Measurements from ENCODE around the gene FRMD6. TPM values are rescaled to one million over a fixed set of nuclear protein-coding genes. Genes with fewer than 3 reads are reported as not detected.

The FRMD6 gene
- total RNA-seq, 1 experiment from 2014 or later = 11.4 TPM

- intact Hi-C loops (cut with micrococcal nuclease) = no loop called here
- Histone ChIP-seq H3K9me3 (ENCODE audit: control insufficient read depth in 1 of 2, insufficient read depth in 1 of 2, low read depth in 1 of 2, low read length in 2 of 2) (no peaks in the 10 kb centered on the region), H3K9ac (ENCODE audit: low read length) (peak overlapping the region; percentile 19), H4K20me1 (ENCODE audit: insufficient read depth) (no peaks in the 10 kb centered on the region), H3K27me3 (ENCODE audit: insufficient read depth, low read length) (no peaks in the 10 kb centered on the region), H2AFZ (ENCODE audit: low read depth, low read length, poor library complexity, severe bottlenecking) (peak overlapping the region; percentile 55), H3K4me1 (ENCODE audit: control insufficient read depth in 1 of 2, insufficient read depth in 2 of 2, low read length in 2 of 2) (peaks cover 13 to 18% of the 10 kb centered on the region in 2 experiments), H3K27ac (ENCODE audit: low read depth, low read length) (no peak overlapping the region), H3K9me2 (ENCODE audit: insufficient read depth) (no peaks in the 10 kb centered on the region), H3K79me2 (ENCODE audit: insufficient read depth, low read length) (no peaks in the 10 kb centered on the region), H3K4me3 (replicated peaks in 1 of 2; ENCODE audit: low read depth in 1 of 2, low read length in 2 of 2) (peak overlapping the region in 1 of 2 experiments; percentile 31; a peak in 2 of 4 replicates), H3K4me2 (ENCODE audit: low read length) (peak overlapping the region; percentile 70), H3K36me3 (ENCODE audit: control insufficient read depth in 1 of 2, insufficient read depth in 2 of 2, low read length in 2 of 2) (no peaks in the 10 kb centered on the region)
- peak; percentile 99 for ATAC-seq
- CTCF ChIA-PET = interaction anchor here (0.6 kb wide), 1 partner anchor 157 kb away, joined by 4 read pairs; no protein-coding TSS in a partner anchor
- POLR2A ChIA-PET = interaction anchor here (1.5 kb wide), 1 partner anchor 20 kb away, joined by 4 read pairs; no protein-coding TSS in a partner anchor
- peak; percentile 60 for TF ChIP-seq SP1 (IDR thresholded peaks at IDR 0.05; ENCODE audit: low read depth)
- TF ChIP-seq SRF (IDR thresholded peaks at IDR 0.05; ENCODE audit: low read depth) = no peak
- TF ChIP-seq, protein P1, sequence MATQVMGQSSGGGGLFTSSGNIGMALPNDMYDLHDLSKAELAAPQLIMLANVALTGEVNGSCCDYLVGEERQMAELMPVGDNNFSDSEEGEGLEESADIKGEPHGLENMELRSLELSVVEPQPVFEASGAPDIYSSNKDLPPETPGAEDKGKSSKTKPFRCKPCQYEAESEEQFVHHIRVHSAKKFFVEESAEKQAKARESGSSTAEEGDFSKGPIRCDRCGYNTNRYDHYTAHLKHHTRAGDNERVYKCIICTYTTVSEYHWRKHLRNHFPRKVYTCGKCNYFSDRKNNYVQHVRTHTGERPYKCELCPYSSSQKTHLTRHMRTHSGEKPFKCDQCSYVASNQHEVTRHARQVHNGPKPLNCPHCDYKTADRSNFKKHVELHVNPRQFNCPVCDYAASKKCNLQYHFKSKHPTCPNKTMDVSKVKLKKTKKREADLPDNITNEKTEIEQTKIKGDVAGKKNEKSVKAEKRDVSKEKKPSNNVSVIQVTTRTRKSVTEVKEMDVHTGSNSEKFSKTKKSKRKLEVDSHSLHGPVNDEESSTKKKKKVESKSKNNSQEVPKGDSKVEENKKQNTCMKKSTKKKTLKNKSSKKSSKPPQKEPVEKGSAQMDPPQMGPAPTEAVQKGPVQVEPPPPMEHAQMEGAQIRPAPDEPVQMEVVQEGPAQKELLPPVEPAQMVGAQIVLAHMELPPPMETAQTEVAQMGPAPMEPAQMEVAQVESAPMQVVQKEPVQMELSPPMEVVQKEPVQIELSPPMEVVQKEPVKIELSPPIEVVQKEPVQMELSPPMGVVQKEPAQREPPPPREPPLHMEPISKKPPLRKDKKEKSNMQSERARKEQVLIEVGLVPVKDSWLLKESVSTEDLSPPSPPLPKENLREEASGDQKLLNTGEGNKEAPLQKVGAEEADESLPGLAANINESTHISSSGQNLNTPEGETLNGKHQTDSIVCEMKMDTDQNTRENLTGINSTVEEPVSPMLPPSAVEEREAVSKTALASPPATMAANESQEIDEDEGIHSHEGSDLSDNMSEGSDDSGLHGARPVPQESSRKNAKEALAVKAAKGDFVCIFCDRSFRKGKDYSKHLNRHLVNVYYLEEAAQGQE (IDR thresholded peaks at IDR 0.05; ENCODE audit: low read depth) = no peak
- TF ChIP-seq FOSL1 (IDR thresholded peaks at IDR 0.05; ENCODE audit: low read depth) = peak; percentile 80
- TF ChIP-seq ELF1 (IDR thresholded peaks at IDR 0.05; ENCODE audit: borderline replicate concordance, low read depth) = no peak
- no peak for TF ChIP-seq POLR2A (IDR thresholded peaks at IDR 0.05; ENCODE audit: borderline replicate concordance, extremely low read depth, insufficient read depth, insufficient read length)
- TF ChIP-seq RAD21 (IDR thresholded peaks at IDR 0.05; ENCODE audit: low read depth) = 0 out of 2 replicates have a peak, but pooled peaks have one; percentile 7
- peak; percentile 65; the same call in 1 of the 2 replicates for TF ChIP-seq CBX3 (IDR thresholded peaks at IDR 0.05; ENCODE audit: low read depth)
- TF ChIP-seq, protein P2, sequence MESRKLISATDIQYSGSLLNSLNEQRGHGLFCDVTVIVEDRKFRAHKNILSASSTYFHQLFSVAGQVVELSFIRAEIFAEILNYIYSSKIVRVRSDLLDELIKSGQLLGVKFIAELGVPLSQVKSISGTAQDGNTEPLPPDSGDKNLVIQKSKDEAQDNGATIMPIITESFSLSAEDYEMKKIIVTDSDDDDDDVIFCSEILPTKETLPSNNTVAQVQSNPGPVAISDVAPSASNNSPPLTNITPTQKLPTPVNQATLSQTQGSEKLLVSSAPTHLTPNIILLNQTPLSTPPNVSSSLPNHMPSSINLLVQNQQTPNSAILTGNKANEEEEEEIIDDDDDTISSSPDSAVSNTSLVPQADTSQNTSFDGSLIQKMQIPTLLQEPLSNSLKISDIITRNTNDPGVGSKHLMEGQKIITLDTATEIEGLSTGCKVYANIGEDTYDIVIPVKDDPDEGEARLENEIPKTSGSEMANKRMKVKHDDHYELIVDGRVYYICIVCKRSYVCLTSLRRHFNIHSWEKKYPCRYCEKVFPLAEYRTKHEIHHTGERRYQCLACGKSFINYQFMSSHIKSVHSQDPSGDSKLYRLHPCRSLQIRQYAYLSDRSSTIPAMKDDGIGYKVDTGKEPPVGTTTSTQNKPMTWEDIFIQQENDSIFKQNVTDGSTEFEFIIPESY (IDR thresholded peaks at IDR 0.05; ENCODE audit: extremely low read depth, insufficient replicate concordance, low read length) = no peak
- TF ChIP-seq JUND (IDR thresholded peaks at IDR 0.05) = peak; percentile 78
- no peak for TF ChIP-seq EGR1 (IDR thresholded peaks at IDR 0.05; ENCODE audit: low read depth)
- no TSS peak for BruUV-seq (replicated peaks)
- RAD21 ChIA-PET (ENCODE audit: low non-redundant PET in 1 of 2, low total read pairs in 2 of 2, uncharacterized antibody in 2 of 2, unreplicated experiment in 2 of 2) = no interaction called here
- peak; percentile 62 for DNase-seq (ENCODE audit: low read depth, low spot score)
These were observed 34.8 kb upstream of the FRMD6 start for GRCh38 chr14:51616724-51617409.

Measured in HCT116 (cell line).